Upper lobe of left lung (tissue), 6 donors: ENCODE data around the gene ST8SIA6. TPM values are rescaled to one million over a fixed set of nuclear protein-coding genes. Genes with fewer than 3 reads are reported as not detected.

Source experiments
- ATAC-seq, 2 donors: fragments of 200-7000 bp; cut with Tn5 transposase; one replicate each; pipeline ENCODE4 v1.9.1; 2022; ENCODE audit warnings: mild to moderate bottlenecking in 2 of 2, moderate library complexity in 2 of 2; ENCODE audit not compliant: low FRiP score in 2 of 2
- DNase-seq, 2 donors: peaks; one replicate each; pipeline ENCODE4 v3.0.0-alpha.2; 2019 to 2020
- H3K27ac ChIP-seq, 4 donors: fragments of 200-600 bp; sonication (generic); one replicate each; pipeline ENCODE4 v1.5.1; 2016 to 2019
- H3K27me3 ChIP-seq, 4 donors: fragments of 200-600 bp; sonication (generic); one replicate each; pipeline ENCODE4 v1.5.1; 2017 to 2019
- H3K36me3 ChIP-seq, 4 donors: fragments of 200-600 bp; sonication (generic); one replicate each; pipeline ENCODE4 v1.5.1; 2016 to 2019
- H3K4me1 ChIP-seq, 4 donors: fragments of 200-600 bp; sonication (generic); one replicate each; pipeline ENCODE4 v1.5.1; 2018 to 2019
- H3K4me3 ChIP-seq, 4 donors: fragments of 200-600 bp; sonication (generic); one replicate each; pipeline ENCODE4 v1.5.1; 2017 to 2019; ENCODE audit warnings: mild to moderate bottlenecking in 2 of 4, moderate library complexity in 1 of 4
- H3K9me3 ChIP-seq, 4 donors: fragments of 200-600 bp; sonication (generic); one replicate each; pipeline ENCODE4 v1.5.1; 2018 to 2019
- EP300 ChIP-seq, 4 donors: sonication (generic); formaldehyde crosslinking; IDR thresholded peaks; one replicate each; pipeline ENCODE4 v1.5.1; 2017; ENCODE audit warnings: antibody characterized with exemption in 4 of 4, control low read depth in 2 of 4
- POLR2A ChIP-seq, 4 donors: fragments of 450-650 bp; IDR thresholded peaks; one replicate each; pipeline ENCODE4 v1.5.1; 2016 to 2017; ENCODE audit warnings: antibody characterized with exemption in 4 of 4, mild to moderate bottlenecking in 2 of 4
- POLR2AphosphoS5 ChIP-seq, 2 donors: sonication (generic); formaldehyde crosslinking; IDR thresholded peaks; one replicate each; pipeline ENCODE4 v1.5.1; 2017; ENCODE audit warnings: antibody characterized with exemption in 2 of 2
- WGBS, 2 donors: methylation state at CpG; one replicate each; pipeline ENCODE4 v1.1.5; 2017 to 2018; 5-methylcytosine and 5-hydroxymethylcytosine counted together
- total RNA-seq, 6 donors: library from RNA; depleted of rRNA in 4 of 6; stranded (reverse); fragments of >200 nt in 4 of 6; gene quantifications; one replicate each; pipeline versions ENCODE4 v1.1.0 to v1.2.1, GENCODE V29; 2016 to 2021
- TF ChIP-seq, protein P1 (sequence below), 6 experiments: fragments of 450-650 bp in 4 of 6; fragments of 200-600 bp in 2 of 6; sonication (generic) in 2 of 6; IDR thresholded peaks; one replicate each; pipeline ENCODE4 v1.5.1; 2016 to 2019; ENCODE audit warnings: antibody characterized with exemption in 6 of 6
- donor health status: DM: no; HTN: no; CAD: no; lungs with moderate emphysema.
- donor health status: DM: no; HTN: yes; CAD: no; lungs with severe emphysema.

ST8SIA6 gene
- total RNA-seq, 6 donors from 2014 or later, result 5.5 to 12.6 (median 7.0) TPM

DNA sequence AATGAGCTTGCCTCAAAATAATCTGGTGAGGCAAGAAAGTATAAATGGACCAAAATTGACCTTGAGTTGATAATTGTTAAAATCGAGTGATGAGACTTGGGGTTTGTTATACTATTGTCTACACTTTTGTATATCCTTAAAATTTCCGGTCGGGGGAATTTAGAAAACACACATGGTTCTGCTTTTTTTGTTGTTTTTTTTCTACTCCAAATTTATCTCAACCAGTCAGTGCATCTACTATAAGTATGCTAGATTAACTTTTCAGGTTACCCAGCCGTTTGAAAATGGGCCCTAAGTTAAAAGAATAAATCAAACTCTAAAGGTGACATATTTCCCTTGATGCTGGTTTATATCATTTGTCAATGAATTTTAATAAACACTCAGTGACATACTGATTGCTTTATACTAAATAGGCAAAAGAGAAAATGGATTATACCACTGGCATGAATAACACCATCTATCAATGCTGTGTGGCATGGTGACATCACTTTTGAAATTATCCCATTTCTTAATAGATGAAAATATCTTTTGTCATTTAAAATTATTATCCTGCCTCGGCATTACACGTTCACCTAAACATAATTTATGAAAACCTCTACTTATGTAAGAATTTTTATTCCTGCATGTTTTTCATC, 40.3 kb upstream of the ST8SIA6 start:
- DNase-seq, result no peak
- Histone ChIP-seq H3K36me3 (no peaks in the 10 kb centered on the region), H3K4me3 (no peak overlapping the region), H3K4me1 (no peaks in the 10 kb centered on the region), H3K27me3 (no peaks in the 10 kb centered on the region), H3K27ac (no peak overlapping the region), H3K9me3 (no peaks in the 10 kb centered on the region)
- ATAC-seq, result no peak
- TF ChIP-seq POLR2AphosphoS5 (IDR thresholded peaks at IDR 0.05) (no peak), EP300 (IDR thresholded peaks at IDR 0.05) (no peak)
- WGBS, 2 donors, result 50 to 58% methylated on average over 6 of the region's 6 CpGs

DNA sequence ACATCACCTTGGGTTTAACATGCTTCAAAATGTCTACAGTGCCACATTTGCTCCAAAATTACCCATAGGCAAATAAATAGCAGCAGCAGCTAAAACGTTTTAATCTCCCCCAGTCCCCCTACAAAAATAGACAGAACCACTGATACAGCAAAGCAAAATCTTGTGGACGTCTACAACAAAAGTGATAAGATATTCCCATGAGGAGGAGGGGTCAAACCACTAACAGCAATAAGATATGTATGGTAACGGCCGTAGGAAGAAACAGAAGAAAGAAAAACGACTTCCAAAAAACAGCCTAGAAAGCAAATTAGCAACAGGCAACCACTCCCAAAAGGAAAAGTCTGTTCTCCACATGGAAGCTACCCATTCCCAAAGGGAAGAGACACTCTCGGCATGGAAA, 34.5 kb upstream of the ST8SIA6 start:
- TF ChIP-seq, protein P1, sequence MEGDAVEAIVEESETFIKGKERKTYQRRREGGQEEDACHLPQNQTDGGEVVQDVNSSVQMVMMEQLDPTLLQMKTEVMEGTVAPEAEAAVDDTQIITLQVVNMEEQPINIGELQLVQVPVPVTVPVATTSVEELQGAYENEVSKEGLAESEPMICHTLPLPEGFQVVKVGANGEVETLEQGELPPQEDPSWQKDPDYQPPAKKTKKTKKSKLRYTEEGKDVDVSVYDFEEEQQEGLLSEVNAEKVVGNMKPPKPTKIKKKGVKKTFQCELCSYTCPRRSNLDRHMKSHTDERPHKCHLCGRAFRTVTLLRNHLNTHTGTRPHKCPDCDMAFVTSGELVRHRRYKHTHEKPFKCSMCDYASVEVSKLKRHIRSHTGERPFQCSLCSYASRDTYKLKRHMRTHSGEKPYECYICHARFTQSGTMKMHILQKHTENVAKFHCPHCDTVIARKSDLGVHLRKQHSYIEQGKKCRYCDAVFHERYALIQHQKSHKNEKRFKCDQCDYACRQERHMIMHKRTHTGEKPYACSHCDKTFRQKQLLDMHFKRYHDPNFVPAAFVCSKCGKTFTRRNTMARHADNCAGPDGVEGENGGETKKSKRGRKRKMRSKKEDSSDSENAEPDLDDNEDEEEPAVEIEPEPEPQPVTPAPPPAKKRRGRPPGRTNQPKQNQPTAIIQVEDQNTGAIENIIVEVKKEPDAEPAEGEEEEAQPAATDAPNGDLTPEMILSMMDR (IDR thresholded peaks at IDR 0.05), result no peak
- TF ChIP-seq POLR2A (IDR thresholded peaks at IDR 0.05) (no peak), POLR2AphosphoS5 (IDR thresholded peaks at IDR 0.05) (no peak), EP300 (IDR thresholded peaks at IDR 0.05) (no peak)
- H3K36me3 ChIP-seq, result no peaks in the 10 kb centered on the region
- H3K27me3 ChIP-seq, result no peaks in the 10 kb centered on the region
- no peaks in the 10 kb centered on the region for H3K4me1 ChIP-seq
- 63 to 67% methylated on average over 6 of the region's 6 CpGs for WGBS, 2 donors
- H3K9me3 ChIP-seq, result no peaks in the 10 kb centered on the region
- ATAC-seq, result no peak
- no peak overlapping the region for H3K27ac ChIP-seq
- DNase-seq, result no peak
- H3K4me3 ChIP-seq, result no peak overlapping the region

DNA sequence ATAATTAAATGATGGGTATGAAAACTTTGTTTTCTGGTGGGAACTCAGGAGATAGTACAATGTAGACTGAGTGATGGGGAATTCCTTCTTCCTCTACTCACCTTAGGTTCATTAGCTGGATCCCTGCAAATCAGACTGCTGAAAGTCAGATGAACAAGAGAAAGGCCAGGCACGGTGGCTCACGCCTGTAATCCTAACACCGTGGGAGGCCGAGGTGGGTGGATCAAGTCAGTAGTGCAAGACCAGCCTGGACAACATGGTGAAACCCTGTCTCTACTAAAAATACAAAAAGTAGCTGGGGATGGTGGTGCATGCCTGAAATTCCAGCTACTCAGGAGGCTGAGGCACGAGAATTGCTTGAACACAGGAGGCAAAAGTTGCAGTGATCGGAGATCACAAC, 28.7 kb upstream of the ST8SIA6 start:
- ATAC-seq (no peak), DNase-seq (no peak)
- Histone ChIP-seq H3K9me3 (peaks cover 0 to 4% (median 0%) of the 10 kb centered on the region in 4 donors), H3K4me1 (no peaks in the 10 kb centered on the region), H3K27me3 (no peaks in the 10 kb centered on the region), H3K36me3 (no peaks in the 10 kb centered on the region), H3K4me3 (no peak overlapping the region), H3K27ac (no peak overlapping the region)
- 85 to 95% methylated on average over 6 of the region's 6 CpGs for WGBS, 2 donors
- TF ChIP-seq EP300 (IDR thresholded peaks at IDR 0.05) (no peak), POLR2AphosphoS5 (IDR thresholded peaks at IDR 0.05) (no peak), POLR2A (IDR thresholded peaks at IDR 0.05) (no peak)
- TF ChIP-seq, protein P1 (IDR thresholded peaks at IDR 0.05), result no peak

DNA sequence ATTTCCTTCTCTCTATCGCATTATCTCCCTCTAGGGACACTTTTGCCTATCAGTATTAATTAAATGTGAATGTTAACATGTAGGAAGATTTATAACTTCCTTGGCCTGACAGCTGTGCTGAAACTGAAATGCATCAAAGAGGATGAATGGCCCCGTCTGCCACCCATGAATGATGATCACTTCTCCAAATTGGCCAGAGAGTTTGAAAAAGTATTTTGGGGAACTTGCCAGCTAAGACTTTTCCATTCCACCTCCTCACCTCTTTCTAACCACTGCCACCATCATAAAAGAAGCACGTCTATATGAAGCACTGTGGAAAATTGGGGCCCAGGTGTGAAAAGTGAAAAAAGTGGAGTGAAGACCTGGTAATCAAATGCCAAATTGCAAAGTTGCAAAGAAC, 25.4 kb upstream of the ST8SIA6 start:
- Histone ChIP-seq H3K9me3 (peaks cover 0 to 4% (median 0%) of the 10 kb centered on the region in 4 donors), H3K4me3 (no peak overlapping the region), H3K36me3 (no peaks in the 10 kb centered on the region), H3K4me1 (peaks cover 0 to 4% (median 0%) of the 10 kb centered on the region in 4 donors), H3K27me3 (no peaks in the 10 kb centered on the region), H3K27ac (no peak overlapping the region)
- ATAC-seq (no peak), DNase-seq (no peak)
- WGBS, 2 donors, result 53 to 54% methylated on average over 3 of the region's 3 CpGs
- TF ChIP-seq, protein P1 (IDR thresholded peaks at IDR 0.05), result no peak
- no peak for TF ChIP-seq EP300 (IDR thresholded peaks at IDR 0.05)
- no peak for TF ChIP-seq POLR2A (IDR thresholded peaks at IDR 0.05)
- TF ChIP-seq POLR2AphosphoS5 (IDR thresholded peaks at IDR 0.05), result no peak

DNA sequence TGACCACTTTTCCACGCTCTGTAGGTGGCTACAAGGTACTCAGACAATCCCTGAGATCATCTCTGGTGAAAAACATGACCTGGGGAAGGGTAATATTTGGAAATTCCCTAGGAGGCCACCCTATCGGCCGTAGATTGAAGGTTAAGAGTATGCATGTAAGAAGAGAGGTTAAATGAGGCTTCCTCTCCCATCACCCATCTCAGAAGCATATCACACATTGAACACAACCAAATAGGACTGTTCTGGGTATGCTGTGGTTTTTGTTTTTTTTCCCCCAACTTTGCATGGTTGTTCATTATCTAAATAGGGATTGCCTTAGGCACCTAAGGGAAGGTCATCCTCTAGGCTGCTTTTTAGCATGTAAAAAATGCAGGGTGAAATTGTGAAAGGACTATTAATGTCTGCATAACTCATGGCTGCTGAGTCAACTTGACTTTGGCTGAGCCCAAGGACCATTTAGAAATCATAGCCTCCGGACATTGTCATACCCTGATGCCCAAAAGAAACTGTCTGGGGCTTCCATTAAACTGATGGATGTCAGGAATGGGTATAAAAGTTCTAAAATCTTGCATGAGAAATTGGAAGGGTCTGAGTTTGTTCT, 24.7 kb upstream of the ST8SIA6 start:
- Histone ChIP-seq H3K27me3 (no peaks in the 10 kb centered on the region), H3K4me1 (peaks cover 0 to 4% (median 0%) of the 10 kb centered on the region in 4 donors), H3K36me3 (no peaks in the 10 kb centered on the region), H3K9me3 (peaks cover 0 to 4% (median 0%) of the 10 kb centered on the region in 4 donors), H3K4me3 (no peak overlapping the region), H3K27ac (no peak overlapping the region)
- TF ChIP-seq POLR2A (IDR thresholded peaks at IDR 0.05) (no peak), EP300 (IDR thresholded peaks at IDR 0.05) (no peak), POLR2AphosphoS5 (IDR thresholded peaks at IDR 0.05) (no peak)
- TF ChIP-seq, protein P1 (IDR thresholded peaks at IDR 0.05), result no peak
- no peak for DNase-seq
- ATAC-seq, result no peak
- WGBS, 2 donors, result 93 to 94% methylated on average over 4 of the region's 4 CpGs
